ENCODE results near the gene RBBP4.

Gene RBBP4

DNA sequence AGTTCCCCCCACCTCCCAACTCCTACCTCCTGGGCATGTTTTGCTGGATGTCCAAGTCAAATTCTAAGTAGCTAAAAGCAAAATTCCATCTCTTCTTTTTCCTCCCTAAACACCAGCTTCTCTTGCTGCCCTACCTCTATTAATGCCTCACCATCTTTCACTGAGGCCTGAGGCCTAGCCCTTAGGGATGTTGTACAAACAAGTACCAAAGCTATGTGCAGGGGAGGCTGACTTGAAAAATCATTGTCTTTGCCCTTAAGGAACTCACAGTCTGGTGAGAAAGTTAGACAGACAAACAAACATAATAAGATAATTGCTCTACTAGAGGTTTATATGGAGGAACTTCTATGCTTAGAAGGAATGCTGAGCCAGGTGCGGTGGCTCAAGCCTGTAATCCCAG, 76.9 kb downstream of the RBBP4 start:
- no peak for DNase-seq

- no peak for DNase-seq
Observed at GRCh38 chr1:32728413-32729077, 77.5 kb downstream of the RBBP4 start.

GRCh38 chr1:32729254-32730046, 78.4 kb downstream of the RBBP4 start:
- DNase-seq: peak; percentile 38

- peak; percentile 82 for DNase-seq
Observed at GRCh38 chr1:32733582-32734321, 82.7 kb downstream of the RBBP4 start.
